Stimulated activated CD4-positive, alpha-beta T cell treated with anti-CD3 and anti-CD28 coated beads, Interleukin-4, amount 100 ng/mL, for 48 hours (primary cell): ENCODE measurements around the gene DLX2.

Source experiments
- DNase-seq, 2 donors: peaks; one replicate each; pipeline ENCODE4 v3.0.0-alpha.2; 2020; ENCODE audit warnings: low read depth in 2 of 2

DLX2 gene

DNA sequence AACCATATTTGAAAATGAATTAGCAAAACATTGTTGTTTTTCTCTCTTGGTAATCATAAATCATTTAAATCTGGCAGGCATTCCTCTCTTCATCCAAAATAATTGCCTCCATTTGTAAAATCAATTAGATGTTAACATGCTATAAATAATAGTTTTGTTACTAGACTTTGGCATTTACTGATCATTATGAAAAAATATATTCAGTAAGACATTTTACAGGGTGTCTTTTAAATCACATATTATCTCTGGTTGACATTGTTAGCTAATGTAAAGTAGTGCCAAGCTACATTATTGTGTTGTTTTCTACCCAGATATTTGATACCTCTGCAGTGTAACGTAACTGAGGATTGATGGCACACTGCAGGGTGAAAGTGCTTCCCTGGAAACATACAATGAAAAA, 49.2 kb downstream of the DLX2 start:
- DNase-seq: no peak

GRCh38 chr2:172052000-172052983, 50.4 kb downstream of the DLX2 start:
- DNase-seq: no peak

- no peak for DNase-seq
Measured at GRCh38 chr2:172050479-172051125, 52.1 kb downstream of the DLX2 start.

DNA sequence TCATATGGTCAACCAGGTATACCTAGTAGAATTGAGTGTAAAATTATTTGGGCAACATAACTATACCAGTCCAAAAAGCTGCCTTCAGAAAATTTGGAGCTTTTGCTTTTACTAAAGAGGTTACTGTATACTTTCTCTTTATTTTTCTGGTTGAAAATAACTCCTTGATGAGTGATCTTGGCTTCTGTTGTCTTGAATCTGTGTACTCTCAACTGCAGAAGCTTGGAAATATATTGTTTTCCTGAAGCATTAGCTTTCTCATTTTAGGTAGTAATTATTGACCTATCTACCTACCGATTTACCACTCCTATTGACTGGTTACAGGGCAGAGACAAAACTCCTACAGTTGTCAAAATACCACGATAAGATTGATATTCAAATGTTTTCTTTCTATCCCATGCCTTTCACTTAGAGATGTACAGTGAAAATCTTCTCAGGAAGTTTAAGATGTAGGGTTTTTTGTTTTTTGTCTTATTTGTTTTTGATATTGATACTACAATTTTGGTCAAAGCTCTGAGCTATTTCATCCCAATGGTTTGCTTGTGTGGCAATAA, 53.1 kb downstream of the DLX2 start:
- no peak for DNase-seq
